ENCODE data around the gene HRH3. TPM values are rescaled to one million over a fixed set of nuclear protein-coding genes. Genes with fewer than 3 reads are reported as not detected.

HRH3 gene
- total RNA-seq, 4 donors from 2014 or later = not detected

DNA sequence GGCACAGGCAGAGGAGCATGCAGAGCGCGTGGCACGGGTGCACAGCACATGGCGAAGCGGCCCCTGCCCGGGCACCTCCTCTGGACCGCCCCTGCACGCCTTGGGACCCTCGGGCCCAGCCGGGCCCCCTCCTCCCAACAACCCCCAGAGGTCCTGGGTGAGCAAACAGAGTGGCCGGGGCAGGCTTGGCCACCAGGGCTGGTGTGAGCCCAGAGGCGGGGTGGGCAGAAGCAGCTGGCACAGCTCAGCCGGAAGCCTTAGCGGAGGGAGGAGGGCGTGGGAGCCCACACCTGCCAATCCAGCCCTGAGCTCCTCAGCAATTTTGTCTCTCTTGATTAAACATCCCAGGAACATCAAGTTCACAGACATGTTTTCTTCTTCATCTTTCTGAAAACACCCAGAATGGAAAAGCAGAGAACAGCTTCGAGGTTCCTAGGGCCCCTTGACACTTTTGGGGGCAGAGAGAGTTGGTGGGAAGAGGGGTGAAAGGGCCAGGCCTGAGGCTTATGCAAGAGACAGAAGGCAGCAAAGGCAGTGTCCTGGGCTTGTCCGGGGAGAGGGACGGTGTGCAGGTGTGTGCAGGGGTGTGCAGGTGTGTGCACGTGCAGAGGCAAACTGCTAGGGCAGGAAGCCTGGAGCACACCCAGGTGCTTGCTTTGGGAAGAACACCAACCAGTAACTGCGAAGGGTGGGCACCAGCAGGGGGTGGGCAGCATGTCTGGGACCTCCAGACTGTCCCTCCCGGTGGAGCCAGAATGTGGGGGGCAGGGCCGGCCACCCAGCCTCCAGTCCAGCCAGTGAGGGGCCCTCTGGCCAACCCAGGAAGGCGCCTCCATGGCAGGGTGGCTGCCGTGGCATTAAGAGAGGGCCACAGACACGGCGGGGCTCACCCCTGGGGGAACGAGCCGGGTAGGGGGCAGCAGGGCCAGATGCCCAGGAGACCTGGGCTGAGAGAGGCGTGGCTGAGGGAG is 4.8 kb downstream of the HRH3 start:
- Histone ChIP-seq H3K27ac (no peak overlapping the region), H3K36me3 (no peaks in the 10 kb centered on the region), H3K27me3 (peaks cover 53 to 59% (median 59%) of the 10 kb centered on the region in 3 donors), H3K9me3 (no peaks in the 10 kb centered on the region), H3K4me1 (peaks cover 4 to 14% of the 10 kb centered on the region in 2 donors), H3K4me3 (no peak overlapping the region)
- DNase-seq = no peak
- TF ChIP-seq POLR2A (IDR thresholded peaks at IDR 0.05) = no peak
- TF ChIP-seq, protein P1, sequence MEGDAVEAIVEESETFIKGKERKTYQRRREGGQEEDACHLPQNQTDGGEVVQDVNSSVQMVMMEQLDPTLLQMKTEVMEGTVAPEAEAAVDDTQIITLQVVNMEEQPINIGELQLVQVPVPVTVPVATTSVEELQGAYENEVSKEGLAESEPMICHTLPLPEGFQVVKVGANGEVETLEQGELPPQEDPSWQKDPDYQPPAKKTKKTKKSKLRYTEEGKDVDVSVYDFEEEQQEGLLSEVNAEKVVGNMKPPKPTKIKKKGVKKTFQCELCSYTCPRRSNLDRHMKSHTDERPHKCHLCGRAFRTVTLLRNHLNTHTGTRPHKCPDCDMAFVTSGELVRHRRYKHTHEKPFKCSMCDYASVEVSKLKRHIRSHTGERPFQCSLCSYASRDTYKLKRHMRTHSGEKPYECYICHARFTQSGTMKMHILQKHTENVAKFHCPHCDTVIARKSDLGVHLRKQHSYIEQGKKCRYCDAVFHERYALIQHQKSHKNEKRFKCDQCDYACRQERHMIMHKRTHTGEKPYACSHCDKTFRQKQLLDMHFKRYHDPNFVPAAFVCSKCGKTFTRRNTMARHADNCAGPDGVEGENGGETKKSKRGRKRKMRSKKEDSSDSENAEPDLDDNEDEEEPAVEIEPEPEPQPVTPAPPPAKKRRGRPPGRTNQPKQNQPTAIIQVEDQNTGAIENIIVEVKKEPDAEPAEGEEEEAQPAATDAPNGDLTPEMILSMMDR (IDR thresholded peaks at IDR 0.05 in 4 of 5, conservative IDR thresholded peaks at IDR 0.05 in 1 of 5) = no peak
- in situ Hi-C loops (cut with MboI; ENCODE audit: low sequenced_read_pairs in 4 of 4) = no loop called here
- intact Hi-C loops (cut with DNase I; ENCODE audit: low total_unique reads) = no loop called here
- no peak for ATAC-seq

DNA sequence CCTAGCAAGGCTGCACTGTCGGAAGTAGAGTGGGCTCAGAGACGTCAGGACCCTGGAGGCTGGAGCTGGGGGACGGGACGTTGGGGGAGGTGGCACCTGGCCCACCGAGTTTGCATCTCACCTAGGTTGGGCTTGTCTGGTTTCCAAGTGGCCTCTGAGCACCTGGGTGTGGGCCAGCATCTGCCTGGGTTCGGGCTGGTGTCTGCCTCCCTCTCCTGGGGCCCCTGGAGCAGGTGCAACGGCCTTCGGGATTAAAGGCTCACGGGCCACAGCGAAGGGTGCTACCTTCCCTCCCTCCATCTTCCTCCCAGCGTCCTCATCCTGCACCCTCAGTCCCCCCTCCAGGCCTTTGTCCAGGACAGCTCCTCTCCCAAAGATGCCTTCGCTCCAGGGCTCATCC is 6.0 kb downstream of the HRH3 start:
- in situ Hi-C loops (cut with MboI; ENCODE audit: low sequenced_read_pairs in 4 of 4) (no loop called here), intact Hi-C loops (cut with DNase I; ENCODE audit: low total_unique reads) (no loop called here)
- TF ChIP-seq, protein P1 (IDR thresholded peaks at IDR 0.05 in 4 of 5, conservative IDR thresholded peaks at IDR 0.05 in 1 of 5) = no peak
- TF ChIP-seq POLR2A (IDR thresholded peaks at IDR 0.05) = no peak
- peaks cover 50 to 58% (median 55%) of the 10 kb centered on the region in 3 donors for H3K27me3 ChIP-seq
- H3K9me3 ChIP-seq = no peaks in the 10 kb centered on the region
- ATAC-seq = no peak
- H3K27ac ChIP-seq = no peak overlapping the region
- peaks cover 7 to 14% of the 10 kb centered on the region in 2 donors for H3K4me1 ChIP-seq
- no peak overlapping the region for H3K4me3 ChIP-seq
- no peak for DNase-seq
- H3K36me3 ChIP-seq = no peaks in the 10 kb centered on the region

DNA sequence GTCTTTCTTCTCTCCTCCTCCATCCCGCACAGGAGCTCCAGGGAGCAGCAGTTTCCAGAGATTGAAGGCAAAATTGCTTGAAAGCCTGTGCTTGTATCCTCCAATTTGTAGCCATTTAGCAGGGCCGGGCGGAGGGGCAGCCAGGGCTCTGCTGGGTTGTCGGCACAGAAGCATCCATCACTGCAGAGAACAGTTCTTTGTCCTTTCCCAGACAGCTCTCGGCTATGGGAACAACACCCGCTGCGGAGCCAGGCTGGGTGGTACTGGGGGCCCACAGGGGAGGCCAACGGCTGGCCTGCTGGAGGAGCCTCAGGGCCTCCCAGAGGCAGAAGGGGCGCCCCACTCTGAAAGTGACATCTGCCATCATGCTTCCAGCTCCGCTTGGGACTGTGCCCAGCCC is 7.8 kb downstream of the HRH3 start:
- no peak for ATAC-seq
- in situ Hi-C loops (cut with MboI; ENCODE audit: low sequenced_read_pairs in 4 of 4) (no loop called here), intact Hi-C loops (cut with DNase I; ENCODE audit: low total_unique reads) (no loop called here)

DNA sequence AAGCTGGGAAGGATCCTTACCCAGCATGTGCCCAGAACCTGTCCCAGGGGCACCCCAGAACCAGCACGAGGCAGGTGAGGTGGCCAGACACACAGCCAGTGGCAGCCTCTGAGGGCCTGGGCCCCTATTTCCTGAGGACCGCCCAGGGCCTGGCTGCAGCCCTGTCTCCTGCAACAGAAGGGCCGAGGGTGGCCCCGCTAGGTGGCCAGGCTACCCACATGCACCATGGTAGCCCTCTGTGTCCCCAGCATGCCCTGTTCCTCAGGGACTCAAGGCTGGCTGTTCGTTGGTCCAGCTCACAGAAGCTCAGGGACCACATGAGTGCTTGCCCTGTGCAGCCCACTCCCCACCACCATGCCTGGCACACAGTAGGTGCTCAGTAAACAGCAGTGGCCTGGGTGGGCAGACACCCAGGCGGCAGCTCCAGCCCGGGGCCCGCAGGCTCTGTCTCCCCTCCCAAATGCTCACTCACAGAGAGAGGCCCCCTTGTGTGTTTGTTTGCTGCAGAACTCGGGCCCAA is 8.2 kb downstream of the HRH3 start:
- no peak for TF ChIP-seq POLR2A (IDR thresholded peaks at IDR 0.05)
- TF ChIP-seq, protein P1 (IDR thresholded peaks at IDR 0.05 in 4 of 5, conservative IDR thresholded peaks at IDR 0.05 in 1 of 5) = no peak
- in situ Hi-C loops (cut with MboI; ENCODE audit: low sequenced_read_pairs in 4 of 4) (no loop called here), intact Hi-C loops (cut with DNase I; ENCODE audit: low total_unique reads) (no loop called here)
- H3K4me3 ChIP-seq = no peak overlapping the region
- no peaks in the 10 kb centered on the region for H3K9me3 ChIP-seq
- no peak for ATAC-seq
- H3K4me1 ChIP-seq = peaks cover 12 to 13% of the 10 kb centered on the region in 2 donors
- no peak overlapping the region for H3K27ac ChIP-seq
- H3K36me3 ChIP-seq = no peaks in the 10 kb centered on the region
- peaks cover 32 to 37% (median 34%) of the 10 kb centered on the region in 3 donors for H3K27me3 ChIP-seq
- DNase-seq = no peak

More for the DNA sequence above, 7.8 kb downstream of the HRH3 start:
- Histone ChIP-seq H3K27ac (no peak overlapping the region), H3K9me3 (no peaks in the 10 kb centered on the region), H3K27me3 (peaks cover 37 to 42% (median 39%) of the 10 kb centered on the region in 3 donors), H3K4me3 (no peak overlapping the region), H3K4me1 (peaks cover 12 to 13% of the 10 kb centered on the region in 2 donors), H3K36me3 (no peaks in the 10 kb centered on the region)
- no peak for TF ChIP-seq POLR2A (IDR thresholded peaks at IDR 0.05)
- TF ChIP-seq, protein P1 (IDR thresholded peaks at IDR 0.05 in 4 of 5, conservative IDR thresholded peaks at IDR 0.05 in 1 of 5) = no peak
- DNase-seq = no peak

Measured in gastrocnemius medialis (tissue), 4 donors.